Fibroblast of villous mesenchyme (primary cell): ENCODE measurements around the gene REX1BD. TPM values are rescaled to one million over a fixed set of nuclear protein-coding genes. Genes with fewer than 3 reads are reported as not detected.

Experiments used
- DNase-seq: peaks from one replicate; pipeline ENCODE4 v3.0.0-alpha.2; 2010; ENCODE audit warnings: low read depth
- H3K4me3 ChIP-seq: 2 replicates; pipeline ENCODE4 v1.5.1; 2011; ENCODE audit warnings: low read depth, mild to moderate bottlenecking, low read length
- total RNA-seq: library from RNA; depleted of rRNA; stranded (reverse); fragments of >200 nt; gene quantifications from 2 replicates; pipeline ENCODE4 v1.2.3, GENCODE V29; 2012
- TF ChIP-seq, protein P1 (sequence below): IDR thresholded peaks from 2 replicates; pipeline ENCODE4 v1.5.1; 2012; ENCODE audit warnings: low read depth, mild to moderate bottlenecking, low read length; ENCODE audit not compliant: insufficient read depth

REX1BD gene
- total RNA-seq, 1 donor = 27.6 TPM

DNA sequence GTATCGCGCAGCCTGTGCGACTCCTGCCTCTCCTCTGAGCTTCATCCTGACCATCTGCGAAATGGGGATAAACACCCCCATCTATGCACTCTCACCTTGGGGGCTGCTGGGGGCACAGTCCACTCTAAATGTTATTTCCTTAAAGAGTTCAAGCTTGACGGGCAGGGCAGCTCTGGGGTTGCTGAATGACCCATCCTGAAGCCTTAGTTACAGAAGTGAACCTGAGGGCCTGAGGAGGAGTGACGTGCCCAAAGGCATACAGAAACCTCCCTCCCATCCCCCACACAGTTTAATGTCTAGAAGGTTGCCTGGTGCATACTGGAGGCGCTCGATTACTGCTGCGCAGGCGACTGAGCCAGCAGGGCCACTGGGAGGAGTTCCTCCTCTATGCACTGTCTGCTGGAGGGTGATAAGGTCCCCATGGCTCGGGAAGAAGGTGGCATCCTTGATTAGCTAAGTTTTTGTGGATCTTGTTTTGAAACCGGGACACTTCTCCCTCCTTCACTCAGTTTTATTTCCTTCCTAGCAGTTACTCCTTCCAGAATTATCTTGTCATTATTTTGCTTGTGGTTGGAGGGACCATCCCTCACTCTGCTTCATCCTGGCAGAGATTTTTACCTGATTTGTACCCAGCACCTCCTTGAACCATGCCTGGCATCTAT lies 44.7 kb upstream of the REX1BD start:
- peak; percentile 76 for DNase-seq

DNA sequence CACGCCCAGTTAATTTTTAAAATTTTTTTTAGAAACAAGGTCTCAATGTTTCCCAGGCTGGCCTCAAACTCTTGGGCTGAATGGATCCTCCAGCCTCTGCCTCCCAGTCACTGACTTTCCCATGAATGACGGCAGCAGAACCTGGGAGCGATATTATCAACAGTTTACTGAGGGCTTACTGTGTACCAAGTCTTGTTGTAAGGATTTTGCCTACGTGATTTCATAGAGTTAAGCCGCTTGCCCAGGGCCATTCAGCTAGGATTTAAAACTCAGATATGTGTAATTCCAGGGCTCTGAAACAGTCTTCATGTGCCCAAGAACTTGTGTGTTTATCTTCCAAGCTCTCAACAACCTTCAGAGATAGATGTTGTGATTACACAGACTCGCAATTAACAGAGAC lies 37.0 kb upstream of the REX1BD start:
- DNase-seq = peak; percentile 87
- TF ChIP-seq, protein P1, sequence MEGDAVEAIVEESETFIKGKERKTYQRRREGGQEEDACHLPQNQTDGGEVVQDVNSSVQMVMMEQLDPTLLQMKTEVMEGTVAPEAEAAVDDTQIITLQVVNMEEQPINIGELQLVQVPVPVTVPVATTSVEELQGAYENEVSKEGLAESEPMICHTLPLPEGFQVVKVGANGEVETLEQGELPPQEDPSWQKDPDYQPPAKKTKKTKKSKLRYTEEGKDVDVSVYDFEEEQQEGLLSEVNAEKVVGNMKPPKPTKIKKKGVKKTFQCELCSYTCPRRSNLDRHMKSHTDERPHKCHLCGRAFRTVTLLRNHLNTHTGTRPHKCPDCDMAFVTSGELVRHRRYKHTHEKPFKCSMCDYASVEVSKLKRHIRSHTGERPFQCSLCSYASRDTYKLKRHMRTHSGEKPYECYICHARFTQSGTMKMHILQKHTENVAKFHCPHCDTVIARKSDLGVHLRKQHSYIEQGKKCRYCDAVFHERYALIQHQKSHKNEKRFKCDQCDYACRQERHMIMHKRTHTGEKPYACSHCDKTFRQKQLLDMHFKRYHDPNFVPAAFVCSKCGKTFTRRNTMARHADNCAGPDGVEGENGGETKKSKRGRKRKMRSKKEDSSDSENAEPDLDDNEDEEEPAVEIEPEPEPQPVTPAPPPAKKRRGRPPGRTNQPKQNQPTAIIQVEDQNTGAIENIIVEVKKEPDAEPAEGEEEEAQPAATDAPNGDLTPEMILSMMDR = no peak
- no peak overlapping the region for H3K4me3 ChIP-seq

More for the DNA sequence above, 44.7 kb upstream of the REX1BD start:
- TF ChIP-seq, protein P1 = no peak
- peak overlapping the region; percentile 57 for H3K4me3 ChIP-seq

DNA sequence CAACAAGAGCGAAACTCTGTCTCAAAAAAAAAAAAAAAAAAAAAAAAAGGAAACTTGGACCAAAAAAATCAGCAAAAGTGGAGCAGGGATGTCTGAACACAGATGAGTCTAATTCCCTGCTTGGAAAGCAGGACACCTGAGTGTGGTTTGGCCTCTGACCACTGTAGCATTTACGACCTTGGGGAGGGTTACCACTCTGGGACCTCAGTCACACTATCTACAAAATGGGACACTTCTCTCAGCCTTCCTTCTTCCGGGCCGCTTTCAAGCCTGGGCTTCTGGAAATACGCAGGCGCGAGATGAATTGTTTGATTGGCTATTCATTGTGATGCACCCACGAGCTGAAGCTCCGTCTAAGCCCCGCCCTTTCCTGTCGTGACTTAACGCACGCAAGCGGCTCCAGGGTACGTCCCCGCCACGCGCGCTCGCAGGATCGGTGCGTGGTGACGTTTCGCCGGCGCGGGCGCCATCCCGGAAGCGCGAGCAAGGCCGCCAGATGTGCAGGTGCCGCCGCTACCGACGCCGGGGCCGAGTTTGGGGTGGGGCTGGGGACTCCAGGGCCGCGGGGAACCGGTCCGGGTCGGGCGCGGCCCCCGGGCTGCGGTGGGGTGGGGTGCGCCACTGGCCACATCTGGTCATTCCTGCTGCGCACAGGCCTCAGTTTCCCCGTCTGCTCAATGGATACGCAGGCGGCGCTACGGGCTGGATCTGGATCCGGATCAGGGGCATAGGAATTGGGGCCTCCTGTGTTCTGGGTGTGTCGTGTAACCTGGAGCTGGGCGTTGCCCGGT lies 31.0 kb upstream of the REX1BD start, which contains the start of gene KXD1:
TSS of gene KXD1 (plus strand) at position 460 of the 791 bp plus-strand sequence. CDS start 4,187 bp downstream, outside the sequence.
- H3K4me3 ChIP-seq = peak within 1 kb of the TSS; percentile 90
- TF ChIP-seq, protein P1 = no peak
- peak; percentile 100 for DNase-seq

DNA sequence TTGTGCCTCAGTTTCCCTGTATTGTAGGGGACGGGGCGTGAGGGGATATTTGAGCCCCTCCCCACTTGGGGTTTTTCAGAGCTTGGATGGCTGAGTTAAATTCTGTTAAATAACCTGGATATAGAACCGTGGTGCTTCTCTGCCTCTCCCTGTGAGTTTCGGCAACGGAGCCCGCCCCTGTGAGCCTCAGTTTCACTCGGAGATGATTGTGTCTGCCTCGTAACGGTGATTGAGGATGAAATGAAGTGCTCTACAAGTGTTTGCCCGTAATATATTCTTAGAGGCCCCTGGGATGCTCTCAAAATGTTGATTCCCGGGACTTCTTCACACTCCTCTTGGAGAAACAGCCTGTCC lies 30.4 kb upstream of the REX1BD start:
- peak overlapping the region; percentile 90 for H3K4me3 ChIP-seq
- DNase-seq = no peak
- TF ChIP-seq, protein P1 = no peak

DNA sequence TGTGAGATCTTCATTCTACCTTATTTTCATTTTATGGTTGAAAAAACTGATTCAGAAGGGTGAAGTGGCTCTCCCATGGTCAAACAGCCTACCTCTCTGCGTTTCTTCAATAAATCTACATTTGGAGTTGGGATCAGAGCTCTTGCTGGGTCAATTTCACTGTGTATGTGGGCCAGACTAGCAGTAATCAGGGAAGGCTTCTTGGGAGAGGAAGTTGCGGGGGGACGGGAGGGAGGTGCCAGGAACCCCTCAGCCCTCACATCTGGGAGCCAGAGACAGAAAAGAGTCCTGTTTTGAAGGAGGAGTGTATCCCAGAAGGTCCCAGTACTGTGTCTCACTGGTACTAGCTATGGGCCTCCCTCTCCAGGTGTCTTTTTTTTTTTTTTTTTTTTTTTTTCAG lies 30.0 kb upstream of the REX1BD start:
- TF ChIP-seq, protein P1 = no peak
- peak; percentile 15 for DNase-seq
- peak overlapping the region; percentile 90 for H3K4me3 ChIP-seq

DNA sequence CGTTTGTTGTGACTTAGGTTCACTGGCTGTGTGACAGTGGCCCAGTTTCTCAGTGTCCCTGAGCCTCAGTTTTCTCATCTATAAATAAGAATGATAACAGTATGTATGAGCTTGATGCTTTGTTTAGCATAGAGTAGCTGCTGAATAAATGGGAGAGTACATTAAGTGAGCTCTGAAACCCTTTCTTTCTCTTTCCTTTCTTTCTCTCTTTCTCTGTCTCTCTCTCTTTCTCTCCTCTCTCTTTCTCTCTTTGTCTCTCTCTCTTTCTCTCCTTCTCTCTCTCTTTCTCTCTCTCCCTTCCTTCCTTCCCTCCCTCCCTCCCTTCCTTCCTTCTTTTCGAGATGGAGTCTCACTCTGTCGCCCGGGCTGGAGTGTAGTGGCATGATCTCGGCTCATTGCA lies 28.9 kb upstream of the REX1BD start:
- no peak overlapping the region for H3K4me3 ChIP-seq
- DNase-seq = no peak
- TF ChIP-seq, protein P1 = no peak
